ENCODE data around the gene DSCAM. TPM values are rescaled to one million over a fixed set of nuclear protein-coding genes. Genes with fewer than 3 reads are reported as not detected.

The DSCAM gene
- total and polyA plus RNA-seq, 12 donors, result under 0.01 to 0.11 (median 0.07) TPM; not detected in 5

- no peaks in the 10 kb centered on the region for H3K9me3 ChIP-seq (replicated peaks in 1 of 3)
- H3K4me1 ChIP-seq (replicated peaks in 1 of 2), result no peaks in the 10 kb centered on the region
- intact Hi-C loops (cut with DNase I), result no loop called here
- no peak overlapping the region for H3K4me3 ChIP-seq
- H3K36me3 ChIP-seq (replicated peaks in 1 of 2), result no peaks in the 10 kb centered on the region
- no peak for TF ChIP-seq POLR2A (IDR thresholded peaks at IDR 0.05)
- TF ChIP-seq, protein P1, sequence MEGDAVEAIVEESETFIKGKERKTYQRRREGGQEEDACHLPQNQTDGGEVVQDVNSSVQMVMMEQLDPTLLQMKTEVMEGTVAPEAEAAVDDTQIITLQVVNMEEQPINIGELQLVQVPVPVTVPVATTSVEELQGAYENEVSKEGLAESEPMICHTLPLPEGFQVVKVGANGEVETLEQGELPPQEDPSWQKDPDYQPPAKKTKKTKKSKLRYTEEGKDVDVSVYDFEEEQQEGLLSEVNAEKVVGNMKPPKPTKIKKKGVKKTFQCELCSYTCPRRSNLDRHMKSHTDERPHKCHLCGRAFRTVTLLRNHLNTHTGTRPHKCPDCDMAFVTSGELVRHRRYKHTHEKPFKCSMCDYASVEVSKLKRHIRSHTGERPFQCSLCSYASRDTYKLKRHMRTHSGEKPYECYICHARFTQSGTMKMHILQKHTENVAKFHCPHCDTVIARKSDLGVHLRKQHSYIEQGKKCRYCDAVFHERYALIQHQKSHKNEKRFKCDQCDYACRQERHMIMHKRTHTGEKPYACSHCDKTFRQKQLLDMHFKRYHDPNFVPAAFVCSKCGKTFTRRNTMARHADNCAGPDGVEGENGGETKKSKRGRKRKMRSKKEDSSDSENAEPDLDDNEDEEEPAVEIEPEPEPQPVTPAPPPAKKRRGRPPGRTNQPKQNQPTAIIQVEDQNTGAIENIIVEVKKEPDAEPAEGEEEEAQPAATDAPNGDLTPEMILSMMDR (IDR thresholded peaks at IDR 0.05), result no peak
- H3K27me3 ChIP-seq, result no peaks in the 10 kb centered on the region
- no peak for DNase-seq
- H3K27ac ChIP-seq, result no peak overlapping the region
- WGBS, 4 donors, result 73 to 84% (median 83%) methylated on average over 6 of the region's 6 CpGs
These were observed 14.6 kb downstream of the DSCAM start for GRCh38 chr21:40832316-40832715.

- Histone ChIP-seq H3K27me3 (no peaks in the 10 kb centered on the region), H3K9me3 (replicated peaks in 1 of 3) (no peaks in the 10 kb centered on the region), H3K4me3 (no peak overlapping the region), H3K36me3 (replicated peaks in 1 of 2) (no peaks in the 10 kb centered on the region), H3K4me1 (replicated peaks in 1 of 2) (no peaks in the 10 kb centered on the region), H3K27ac (no peak overlapping the region)
- DNase-seq, result no peak
- intact Hi-C loops (cut with DNase I), result no loop called here
- TF ChIP-seq, protein P1 (IDR thresholded peaks at IDR 0.05), result no peak
- TF ChIP-seq POLR2A (IDR thresholded peaks at IDR 0.05), result no peak
- 69 to 77% (median 72%) methylated on average over 4 of the region's 4 CpGs for WGBS, 4 donors
These were observed 16.1 kb downstream of the DSCAM start for GRCh38 chr21:40830836-40831235.

- Histone ChIP-seq H3K4me3 (no peak overlapping the region), H3K27me3 (no peaks in the 10 kb centered on the region), H3K9me3 (replicated peaks in 1 of 3) (no peaks in the 10 kb centered on the region), H3K4me1 (replicated peaks in 1 of 2) (no peaks in the 10 kb centered on the region), H3K36me3 (replicated peaks in 1 of 2) (no peaks in the 10 kb centered on the region), H3K27ac (no peak overlapping the region)
- intact Hi-C loops (cut with DNase I), result no loop called here
- WGBS, 4 donors, result 71 to 87% (median 81%) methylated on average over 2 of the region's 2 CpGs
- TF ChIP-seq, protein P1 (IDR thresholded peaks at IDR 0.05), result no peak
- TF ChIP-seq POLR2A (IDR thresholded peaks at IDR 0.05), result no peak
- DNase-seq, result no peak
These were observed 17.2 kb downstream of the DSCAM start for GRCh38 chr21:40829791-40830190.

DNA sequence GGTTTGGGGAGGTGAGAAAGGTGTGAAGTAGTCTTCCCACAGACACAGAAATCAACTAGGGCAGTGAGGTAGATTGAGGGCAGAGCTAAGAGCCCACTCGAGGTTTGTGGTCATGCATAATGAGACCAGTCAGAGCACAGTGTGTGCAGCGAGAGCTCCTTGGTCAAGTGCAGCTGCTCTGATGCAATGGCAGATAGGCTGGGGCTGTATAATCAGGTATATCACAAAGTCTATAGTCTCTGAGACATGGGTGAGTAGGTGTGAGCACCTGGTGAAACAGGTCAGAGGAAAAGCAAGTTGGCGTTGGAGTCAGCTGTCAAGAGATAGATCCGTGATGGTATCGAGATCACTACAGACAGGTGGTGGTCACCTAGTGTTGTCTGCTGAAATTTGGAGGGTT, 17.6 kb downstream of the DSCAM start:
- no peaks in the 10 kb centered on the region for H3K9me3 ChIP-seq (replicated peaks in 1 of 3)
- DNase-seq, result no peak
- no peaks in the 10 kb centered on the region for H3K4me1 ChIP-seq (replicated peaks in 1 of 2)
- H3K27me3 ChIP-seq, result no peaks in the 10 kb centered on the region
- no peak overlapping the region for H3K4me3 ChIP-seq
- no peaks in the 10 kb centered on the region for H3K36me3 ChIP-seq (replicated peaks in 1 of 2)
- WGBS, 4 donors, result 85 to 95% (median 88%) methylated on average over 5 of the region's 5 CpGs
- H3K27ac ChIP-seq, result no peak overlapping the region
- TF ChIP-seq POLR2A (IDR thresholded peaks at IDR 0.05), result no peak
- TF ChIP-seq, protein P1 (IDR thresholded peaks at IDR 0.05), result no peak
- intact Hi-C loops (cut with DNase I), result no loop called here
